GM18951 (cell line): Measurements from ENCODE around the gene SSBP4.
A peak's percentile ranks its signal among the peaks of the same experiment; 100 is the strongest.

Experiments
- POLR2A ChIP-seq: IDR thresholded peaks from 4 replicates; pipeline ENCODE4 v1.6.1; 2011; ENCODE audit warnings: mild to moderate bottlenecking; ENCODE audit not compliant: insufficient read length, insufficient read depth; ENCODE audit errors: extremely low read depth
- in situ Hi-C: fragments of 300-500 bp; cut with MboI; formaldehyde crosslinking; loops from one replicate; pipeline ENCODE4 v1.12.0; 2022; ENCODE audit warnings: low sequenced_read_pairs, mixed read lengths, inconsistent platforms; ENCODE audit not compliant: unreplicated experiment

SSBP4 gene

GRCh38 chr19:18434411-18435175 lies 15.4 kb downstream of the SSBP4 start:
- in situ Hi-C loops = no loop called here
- no peak for TF ChIP-seq POLR2A

DNA sequence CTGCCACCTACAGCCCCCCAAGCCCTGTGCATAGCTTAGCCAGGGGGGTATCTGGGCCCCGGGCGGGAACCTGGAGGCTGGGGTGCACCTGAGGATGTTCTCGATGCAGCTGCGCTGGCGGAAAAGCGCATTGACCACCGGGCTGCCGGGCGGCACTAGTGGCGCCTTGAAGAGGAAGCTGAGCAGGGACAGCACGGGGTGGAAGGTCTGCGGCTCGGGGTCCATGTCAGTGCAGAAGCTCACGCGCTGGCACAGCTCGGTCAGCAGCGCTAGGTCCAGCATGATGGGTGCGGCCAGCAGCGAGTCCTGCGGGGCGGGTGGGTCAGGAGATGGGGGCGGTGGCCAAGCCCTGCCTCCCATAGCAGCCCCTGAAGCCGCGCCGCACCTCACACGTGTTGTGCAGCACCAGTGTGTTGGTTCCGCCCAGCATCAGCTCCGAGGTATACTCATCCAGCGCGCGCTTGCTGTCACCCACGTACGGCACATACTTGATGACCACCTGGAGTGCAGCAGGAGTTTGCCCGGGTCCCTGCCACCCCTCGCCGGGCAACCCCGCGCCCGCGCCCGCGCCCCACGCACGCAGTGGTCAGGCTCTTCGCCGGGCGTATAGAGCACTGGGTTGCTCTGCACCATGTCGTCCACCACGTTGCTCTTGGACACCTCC lies 16.1 kb downstream of the SSBP4 start:
- in situ Hi-C loops = no loop called here
- TF ChIP-seq POLR2A = no peak

- in situ Hi-C loops = no loop called here
- no peak for TF ChIP-seq POLR2A
Observed at GRCh38 chr19:18435842-18436670, 16.9 kb downstream of the SSBP4 start.

DNA sequence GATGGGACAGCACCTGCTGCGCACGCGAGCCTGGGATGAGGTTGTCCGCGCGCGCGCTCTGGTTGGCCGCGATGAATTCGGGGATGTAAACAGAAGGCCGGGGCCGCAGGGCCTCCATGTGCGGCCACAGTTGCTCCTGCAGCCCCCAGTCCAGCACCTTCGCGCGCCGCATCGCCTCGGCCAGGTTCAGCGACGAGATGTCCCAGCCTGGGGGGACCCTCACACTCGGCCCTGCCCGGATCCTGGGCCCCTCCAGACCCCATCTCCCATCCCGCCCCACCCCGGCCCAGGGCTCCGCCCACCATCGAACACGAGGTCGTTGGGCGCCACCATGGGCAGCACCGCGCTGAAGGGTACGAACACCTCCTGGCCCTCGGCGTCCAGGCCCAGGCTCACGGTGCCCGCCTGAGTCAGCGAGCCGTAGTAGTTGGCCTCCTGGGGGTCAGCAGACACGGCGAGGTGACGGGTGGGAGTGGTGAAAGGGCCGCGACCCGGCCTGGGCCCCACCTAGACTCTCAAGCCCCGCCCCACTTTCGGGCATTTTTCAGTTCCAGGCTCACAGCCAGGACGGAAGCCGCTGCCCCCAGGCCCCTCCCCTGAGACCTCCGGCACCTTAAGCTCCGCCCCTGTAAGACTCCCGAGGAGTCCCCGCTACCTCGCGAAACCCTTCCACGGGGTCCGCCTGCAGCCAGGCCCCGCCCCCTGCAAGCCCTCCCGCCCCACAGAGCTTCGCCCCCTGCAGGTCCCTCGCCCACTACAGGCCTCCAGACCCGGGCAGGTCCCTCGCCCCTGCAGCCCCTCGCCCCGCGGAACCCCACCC lies 17.7 kb downstream of the SSBP4 start:
- peak; percentile 18 for TF ChIP-seq POLR2A
- in situ Hi-C loops = no loop called here

GRCh38 chr19:18437491-18438330 lies 18.5 kb downstream of the SSBP4 start, which contains the start of gene ISYNA1:
Gene ISYNA1 (minus strand): TSS chr19:18438133. CDS start chr19:18437979, 154 bp downstream.
- in situ Hi-C loops = no loop called here
- peak; percentile 33 for TF ChIP-seq POLR2A

DNA sequence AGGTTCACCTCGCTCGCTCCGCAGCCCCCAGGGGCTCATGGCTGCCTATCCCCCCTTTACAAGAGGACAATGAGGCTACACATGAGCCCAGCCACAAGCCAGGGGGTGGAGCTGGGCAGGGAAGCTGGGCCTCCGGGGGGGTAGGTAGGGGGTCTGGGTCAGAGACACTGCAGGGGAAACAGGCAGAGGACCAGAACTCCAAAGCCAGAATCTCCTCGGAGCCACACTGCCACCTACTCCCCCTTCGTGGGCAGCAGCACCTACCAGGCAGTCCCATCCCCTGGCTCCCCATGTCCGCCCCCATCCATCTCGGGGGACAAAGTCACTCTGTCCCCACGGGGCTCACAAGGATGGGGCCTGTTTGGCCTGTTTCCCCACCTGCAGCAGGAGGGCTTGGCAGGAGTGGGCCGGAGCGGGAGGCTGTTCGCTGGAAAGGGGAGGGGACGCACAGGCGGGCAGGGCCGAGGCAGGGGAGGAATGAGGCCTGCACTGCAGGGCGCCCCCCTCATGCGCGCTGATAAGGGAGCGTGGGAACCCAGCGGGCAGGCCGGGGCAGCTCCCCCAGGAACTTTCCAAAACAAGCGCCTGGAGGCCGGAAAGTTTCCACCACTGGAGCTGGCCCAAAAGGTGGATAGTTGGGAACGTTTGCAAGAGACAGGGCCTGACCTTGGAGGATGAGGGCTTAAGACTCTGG lies 19.3 kb downstream of the SSBP4 start:
- no peak for TF ChIP-seq POLR2A
- in situ Hi-C loops = no loop called here

DNA sequence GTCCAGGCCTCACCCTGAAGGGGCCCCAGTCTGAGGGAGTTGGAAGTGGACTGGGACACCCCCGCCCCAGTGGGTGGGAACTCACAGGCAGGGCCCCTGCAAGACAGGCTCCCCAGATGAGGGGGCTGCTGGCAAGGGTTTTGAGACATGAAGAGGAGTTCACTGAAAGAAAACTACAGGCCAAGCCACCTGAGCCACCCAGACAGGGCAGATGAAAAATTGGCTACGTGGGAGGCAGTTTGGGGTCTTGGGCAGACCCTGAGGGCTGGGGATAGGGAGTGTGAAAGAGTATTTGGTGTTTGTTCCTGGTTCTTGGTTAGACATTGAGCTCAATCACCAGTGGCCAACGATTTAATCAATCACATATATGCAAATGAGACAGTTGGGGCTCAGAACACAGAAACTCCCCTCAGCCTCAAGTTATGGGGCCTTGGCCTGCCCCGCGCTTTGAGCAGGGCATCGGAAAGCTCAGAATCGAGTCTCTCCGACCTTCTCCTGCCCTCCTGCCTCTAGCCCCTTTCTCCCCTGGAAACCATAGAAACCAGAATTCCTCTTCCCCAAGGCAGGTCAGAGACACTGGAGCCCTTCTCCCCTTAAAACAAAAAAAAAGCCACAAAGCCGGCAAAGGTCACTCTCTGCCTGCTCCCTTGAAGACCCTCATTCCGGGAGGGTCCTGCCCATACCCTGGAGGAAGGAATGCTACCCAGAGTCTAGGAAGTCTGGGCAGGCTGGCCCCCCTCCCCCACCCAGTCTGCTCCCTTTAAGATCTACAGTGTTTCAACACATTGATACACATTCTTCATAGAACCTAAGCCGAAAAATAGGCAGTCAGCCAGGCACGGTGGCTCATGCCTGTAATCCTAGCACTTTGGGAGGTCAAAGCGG lies 20.1 kb downstream of the SSBP4 start:
- no peak for TF ChIP-seq POLR2A
- in situ Hi-C loops = no loop called here

GRCh38 chr19:18439910-18440237 lies 20.7 kb downstream of the SSBP4 start:
- in situ Hi-C loops = no loop called here
- TF ChIP-seq POLR2A = no peak

- in situ Hi-C loops = no loop called here
- TF ChIP-seq POLR2A = no peak
Observed at GRCh38 chr19:18440415-18440877, 21.2 kb downstream of the SSBP4 start.

DNA sequence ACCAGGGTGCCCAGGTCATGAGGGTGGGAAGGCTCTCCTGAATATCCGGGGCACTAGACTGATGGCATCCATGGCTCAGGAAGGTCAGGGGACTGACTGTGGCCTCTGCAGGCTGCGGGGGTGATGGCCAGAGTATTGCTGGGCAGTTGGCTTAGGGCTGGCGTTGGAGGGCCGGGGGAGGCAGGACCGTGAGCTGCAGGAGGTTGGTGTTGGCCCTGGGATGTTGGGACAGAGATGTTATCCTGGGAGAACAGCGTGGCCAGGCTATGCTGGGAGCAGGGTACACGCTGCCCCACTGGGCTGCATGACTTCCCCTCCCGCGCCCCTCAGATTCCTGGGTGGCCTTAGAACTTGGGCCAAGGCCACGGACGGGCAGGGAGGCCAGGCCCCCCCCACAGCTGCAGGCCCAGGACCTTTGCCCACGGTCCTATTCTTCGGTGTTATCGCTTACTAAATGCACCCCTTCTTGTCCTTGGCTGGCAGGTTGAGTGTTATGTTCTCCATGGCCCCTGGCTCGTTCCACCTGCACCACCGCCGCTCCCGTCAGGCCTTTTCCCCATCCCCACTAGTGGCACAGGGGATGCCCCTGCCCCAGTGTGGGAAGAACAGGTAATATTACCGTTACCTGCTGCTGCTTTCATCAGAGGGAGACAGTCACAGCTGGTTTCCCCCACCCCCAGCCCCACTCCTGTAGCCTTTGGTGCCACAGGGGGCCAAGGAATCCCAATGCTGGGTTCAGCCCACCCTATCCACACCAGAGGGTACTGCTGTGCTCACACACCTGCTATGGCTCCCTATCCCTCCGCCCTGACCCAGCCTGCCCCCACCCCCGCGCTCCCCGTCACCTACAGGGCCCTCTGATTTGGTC lies 22.0 kb downstream of the SSBP4 start:
- in situ Hi-C loops = no loop called here
- no peak for TF ChIP-seq POLR2A
